GM12865 (cell line): Measurements from ENCODE around the gene ZNF57.
"Not testable (repeated sequence)": the region's sequence is repeated elsewhere in the genome, so short reads cannot be mapped to it uniquely, and the experiment has no call there.

Source experiments
- DNase-seq: peaks from one replicate; pipeline ENCODE4 v3.0.0; 2010; ENCODE audit warnings: low read depth
- H3K4me3 ChIP-seq: 2 replicates; pipeline ENCODE4 v1.5.1; 2011; ENCODE audit warnings: mild to moderate bottlenecking, low read depth, low read length, control low read depth
- CTCF ChIP-seq: IDR thresholded peaks from 2 replicates; pipeline ENCODE4 v1.5.1; 2011; ENCODE audit warnings: low read length, control low read depth, low read depth, inconsistent platforms; ENCODE audit not compliant: insufficient read depth; ENCODE audit errors: missing control alignments

Gene ZNF57

GRCh38 chr19:2863816-2864215 lies 36.9 kb upstream of the ZNF57 start:
- DNase-seq = no peak
- TF ChIP-seq CTCF = no peak
- H3K4me3 ChIP-seq = no peak overlapping the region

- no peak overlapping the region for H3K4me3 ChIP-seq
- no peak for DNase-seq
- TF ChIP-seq CTCF = no peak
Measured at GRCh38 chr19:2865334-2866100, 35.2 kb upstream of the ZNF57 start.

GRCh38 chr19:2866495-2867024 lies 34.2 kb upstream of the ZNF57 start:
- DNase-seq = no peak
- no peak overlapping the region for H3K4me3 ChIP-seq
- TF ChIP-seq CTCF = no peak

GRCh38 chr19:2867025-2867991 lies 33.4 kb upstream of the ZNF57 start, which contains the start of gene ZNF556:
Gene ZNF556 (plus strand): TSS chr19:2867335. CDS start chr19:2867422, 87 bp downstream.
- DNase-seq = peak; percentile 14
- TF ChIP-seq CTCF = no peak
- no peak within 1 kb of the TSS for H3K4me3 ChIP-seq

GRCh38 chr19:2869618-2870017 lies 31.1 kb upstream of the ZNF57 start:
- H3K4me3 ChIP-seq = no peak overlapping the region
- no peak for DNase-seq
- TF ChIP-seq CTCF = no peak

GRCh38 chr19:2872175-2872574 lies 28.6 kb upstream of the ZNF57 start:
- DNase-seq, H3K4me3 ChIP-seq: not testable (repeated sequence)
